Ishikawa (cell line): Measurements from ENCODE around the gene DOCK2.

Experiments used
- CEBPB ChIP-seq: IDR thresholded peaks from 2 replicates; pipeline ENCODE4 v1.6.1; 2012
- CREB1 ChIP-seq: IDR thresholded peaks from 2 replicates; pipeline ENCODE4 v1.6.1; 2012; ENCODE audit warnings: low read depth
- EGR1 ChIP-seq: IDR thresholded peaks from 2 replicates; pipeline ENCODE4 v1.6.1; 2012
- EP300 ChIP-seq: IDR thresholded peaks from 2 replicates; pipeline ENCODE4 v1.6.1; 2012; ENCODE audit warnings: borderline replicate concordance
- FOXM1 ChIP-seq: IDR thresholded peaks from 2 replicates; pipeline ENCODE4 v1.6.1; 2012; ENCODE audit warnings: low read depth, borderline replicate concordance
- MAX ChIP-seq: IDR thresholded peaks from 2 replicates; pipeline ENCODE4 v1.6.1; 2012
- NFIC ChIP-seq: IDR thresholded peaks from 2 replicates; pipeline ENCODE4 v1.6.1; 2012
- RAD21 ChIP-seq: IDR thresholded peaks from 2 replicates; pipeline ENCODE4 v1.6.1; 2012; ENCODE audit warnings: low read depth
- REST ChIP-seq: IDR thresholded peaks from 2 replicates; pipeline ENCODE4 v1.6.1; 2012; ENCODE audit warnings: low read depth, mild to moderate bottlenecking
- TAF1 ChIP-seq: IDR thresholded peaks from 2 replicates; pipeline ENCODE4 v1.6.1; 2012; ENCODE audit warnings: low read depth, mild to moderate bottlenecking
- TCF12 ChIP-seq: IDR thresholded peaks from 2 replicates; pipeline ENCODE4 v1.6.1; 2012; ENCODE audit warnings: low read depth
- TEAD4 ChIP-seq: IDR thresholded peaks from 2 replicates; pipeline ENCODE4 v1.6.1; 2012
- USF1 ChIP-seq: IDR thresholded peaks from 2 replicates; pipeline ENCODE4 v1.6.1; 2012
- YY1 ChIP-seq: IDR thresholded peaks from 2 replicates; pipeline ENCODE4 v1.6.1; 2012; ENCODE audit warnings: low read depth
- ZBTB7A ChIP-seq: IDR thresholded peaks from 2 replicates; pipeline ENCODE4 v1.6.1; 2012; ENCODE audit warnings: low read depth

DOCK2 gene

GRCh38 chr5:169753795-169754194, 116.7 kb downstream of the DOCK2 start:
- TF ChIP-seq NFIC (no peak), CEBPB (no peak), RAD21 (no peak), EP300 (no peak), CREB1 (no peak), REST (no peak), EGR1 (no peak), TAF1 (no peak), FOXM1 (no peak)

- TF ChIP-seq TCF12: no peak
- TF ChIP-seq USF1: no peak
- no peak for TF ChIP-seq EGR1
- no peak for TF ChIP-seq CREB1
- no peak for TF ChIP-seq REST
- TF ChIP-seq FOXM1: no peak
- no peak for TF ChIP-seq TEAD4
- no peak for TF ChIP-seq MAX
- TF ChIP-seq NFIC: no peak
- no peak for TF ChIP-seq RAD21
- TF ChIP-seq YY1: no peak
- no peak for TF ChIP-seq CEBPB
- no peak for TF ChIP-seq EP300
- TF ChIP-seq TAF1: no peak
Measured at GRCh38 chr5:169754737-169755136, 117.7 kb downstream of the DOCK2 start.

- TF ChIP-seq FOXM1: no peak
- no peak for TF ChIP-seq REST
- TF ChIP-seq YY1: no peak
- TF ChIP-seq USF1: no peak
- TF ChIP-seq NFIC: no peak
- TF ChIP-seq TAF1: no peak
- TF ChIP-seq TEAD4: no peak
- no peak for TF ChIP-seq EP300
- no peak for TF ChIP-seq CEBPB
- no peak for TF ChIP-seq EGR1
- TF ChIP-seq TCF12: no peak
- TF ChIP-seq MAX: no peak
- no peak for TF ChIP-seq RAD21
- no peak for TF ChIP-seq ZBTB7A
- TF ChIP-seq CREB1: no peak
Measured at GRCh38 chr5:169756071-169756765, 119.1 kb downstream of the DOCK2 start.

GRCh38 chr5:169757016-169757415, 119.9 kb downstream of the DOCK2 start:
- TF ChIP-seq MAX (no peak), RAD21 (no peak), FOXM1 (no peak), CEBPB (no peak), TAF1 (no peak), USF1 (no peak), EGR1 (no peak), ZBTB7A (no peak), EP300 (no peak)
